SK-N-SH treated with all-trans-retinoic acid at 6 μM for 48 hours (cell line): ENCODE results near the gene SAMD11.

Experiments
- ARNTL ChIP-seq: fragments of 450-650 bp; formaldehyde crosslinking; IDR thresholded peaks from 2 replicates; pipeline ENCODE4 v1.5.0; 2020; ENCODE audit warnings: low read depth, mild to moderate bottlenecking, moderate library complexity, borderline replicate concordance
- ESRRG ChIP-seq: fragments of 250-450 bp; sonication (Bioruptor Pico); IDR thresholded peaks from 2 replicates; pipeline ENCODE4 v1.6.1; 2021; ENCODE audit warnings: mild to moderate bottlenecking
- OSR1 ChIP-seq: fragments of 250-450 bp; sonication (Bioruptor Pico); IDR thresholded peaks from 2 replicates; pipeline ENCODE4 v1.8.0; 2022; ENCODE audit warnings: moderate library complexity, mild to moderate bottlenecking, inconsistent platforms
- TOX ChIP-seq: fragments of 250-450 bp; sonication (Bioruptor Pico); IDR thresholded peaks from 2 replicates; pipeline ENCODE4 v1.8.0; 2021; ENCODE audit warnings: mild to moderate bottlenecking, moderate library complexity, borderline replicate concordance
- ZFP3 ChIP-seq: fragments of 250-450 bp; sonication (Bioruptor Pico); IDR thresholded peaks from 2 replicates; pipeline ENCODE4 v1.5.0; 2020; ENCODE audit warnings: mild to moderate bottlenecking, moderate library complexity
- ZFP30 ChIP-seq: fragments of 450-650 bp; formaldehyde crosslinking; IDR thresholded peaks from 2 replicates; pipeline ENCODE4 v1.5.0; 2022; ENCODE audit warnings: mild to moderate bottlenecking, moderate library complexity
- ZNF565 ChIP-seq: fragments of 450-650 bp; formaldehyde crosslinking; conservative IDR thresholded peaks from 2 replicates; pipeline ENCODE4 v1.5.0; 2020; ENCODE audit warnings: low read depth, mild to moderate bottlenecking, moderate library complexity
- ZNF8 ChIP-seq: fragments of 450-650 bp; formaldehyde crosslinking; IDR thresholded peaks from 2 replicates; pipeline ENCODE4 v1.5.0; 2020; ENCODE audit warnings: mild to moderate bottlenecking, moderate library complexity
- TF ChIP-seq, protein P1 (sequence below): fragments of 250-450 bp; sonication (Bioruptor Pico); IDR thresholded peaks from 2 replicates; pipeline ENCODE4 v1.5.1; 2020; ENCODE audit warnings: low read depth, mild to moderate bottlenecking, moderate library complexity

- TF ChIP-seq, protein P1, sequence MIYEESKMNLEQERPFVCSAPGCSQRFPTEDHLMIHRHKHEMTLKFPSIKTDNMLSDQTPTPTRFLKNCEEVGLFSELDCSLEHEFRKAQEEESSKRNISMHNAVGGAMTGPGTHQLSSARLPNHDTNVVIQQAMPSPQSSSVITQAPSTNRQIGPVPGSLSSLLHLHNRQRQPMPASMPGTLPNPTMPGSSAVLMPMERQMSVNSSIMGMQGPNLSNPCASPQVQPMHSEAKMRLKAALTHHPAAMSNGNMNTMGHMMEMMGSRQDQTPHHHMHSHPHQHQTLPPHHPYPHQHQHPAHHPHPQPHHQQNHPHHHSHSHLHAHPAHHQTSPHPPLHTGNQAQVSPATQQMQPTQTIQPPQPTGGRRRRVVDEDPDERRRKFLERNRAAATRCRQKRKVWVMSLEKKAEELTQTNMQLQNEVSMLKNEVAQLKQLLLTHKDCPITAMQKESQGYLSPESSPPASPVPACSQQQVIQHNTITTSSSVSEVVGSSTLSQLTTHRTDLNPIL (CRISPR knock-in tag): no peak
- TF ChIP-seq ESRRG (CRISPR knock-in tag) (no peak), ZFP30 (CRISPR knock-in tag) (no peak), ZFP3 (no peak), ZNF8 (no peak), ZNF565 (CRISPR knock-in tag) (no peak), OSR1 (CRISPR knock-in tag) (no peak), ARNTL (CRISPR knock-in tag) (no peak), TOX (CRISPR knock-in tag) (no peak)
These were observed 1.2 kb downstream of the SAMD11 start for GRCh38 chr1:924656-925560.
